K562 (cell line): Measurements from ENCODE around the gene PHYHIPL. TPM values are rescaled to one million over a fixed set of nuclear protein-coding genes. Genes with fewer than 3 reads are reported as not detected.

ENCODE experiments used
- CEBPG ChIP-seq, 3 experiments: fragments of 200-800 bp in 1 of 3; sonication (Bioruptor generic) in 1 of 3; sonication (generic) in 1 of 3; formaldehyde crosslinking in 1 of 3; IDR thresholded peaks in 2 of 3; conservative IDR thresholded peaks in 1 of 3; 2 replicates each; pipeline versions ENCODE4 v1.6.1 to v1.8.0; 2016 to 2022; ENCODE audit warnings: missing compliant biosample characterization in 2 of 3, missing genetic modification characterization in 2 of 3, mild to moderate bottlenecking in 1 of 3, missing genetic modification reagents in 1 of 3
- MGA ChIP-seq: fragments of 450-650 bp; IDR thresholded peaks from 2 replicates; pipeline ENCODE4 v1.6.1; 2016; ENCODE audit warnings: mild to moderate bottlenecking, moderate library complexity
- RBFOX2 ChIP-seq: fragments of 200-400 bp; formaldehyde crosslinking; IDR thresholded peaks from 2 replicates; pipeline ENCODE4 v1.6.1; 2017; ENCODE audit warnings: low read depth, mild to moderate bottlenecking, low read length, moderate library complexity
- U2AF1 ChIP-seq: fragments of 200-400 bp; formaldehyde crosslinking; optimal IDR thresholded peaks from 2 replicates; pipeline ENCODE3; 2017; ENCODE audit warnings: mild to moderate bottlenecking, low read depth, low read length, moderate library complexity
- ZNF217 ChIP-seq: sonication (generic); formaldehyde crosslinking; IDR thresholded peaks from 2 replicates; pipeline ENCODE4 v1.8.0; 2022; ENCODE audit warnings: mild to moderate bottlenecking, missing genetic modification reagents
- ZNF644 ChIP-seq: fragments of 200-800 bp; sonication (Bioruptor generic); IDR thresholded peaks from 2 replicates; pipeline ENCODE4 v1.6.1; 2016; ENCODE audit warnings: low read depth, missing genetic modification characterization, missing compliant biosample characterization
- polyA plus RNA-seq, 8 experiments: library from polyadenylated mRNA; depleted of rRNA in 4 of 8; stranded (reverse) in 5 of 8; unstranded in 3 of 8; fragments of >200 nt; fragmentation: Nextera tagmentation in 2 of 8; fragmentation: Illumina TruSeq in 1 of 8; extraction: Ambion mirVana in 2 of 8; extraction: Trizol in 1 of 8; gene quantifications; 2 replicates each; pipeline versions ENCODE4 v1.2.1 to v1.2.3, GENCODE V29; 2011 to 2014; ENCODE audit warnings: inconsistent platforms in 1 of 8, missing spikeins in 1 of 8
- total RNA-seq, 7 experiments: library from RNA; depleted of rRNA in 6 of 7; stranded (reverse); fragments of >200 nt in 6 of 7; fragmentation: Illumina TruSeq in 2 of 7; extraction: Trizol in 2 of 7; gene quantifications; 2 replicates each; pipeline versions ENCODE4 v1.2.1 to v1.2.3, GENCODE V29; 2011 to 2021; ENCODE audit warnings: low replicate concordance in 1 of 7
- TF ChIP-seq, protein P1 (sequence below): fragments of 450-650 bp; IDR thresholded peaks from 2 replicates; pipeline ENCODE4 v1.6.1; 2016; ENCODE audit warnings: mild to moderate bottlenecking

PHYHIPL gene
- total and polyA plus RNA-seq, 9 of the 15 experiments (the other 6 are each of a cell fraction or from before 2014, with no cell fraction given) = not detected

- no peak for TF ChIP-seq MGA
- TF ChIP-seq CEBPG (CRISPR knock-in tag; IDR thresholded peaks at IDR 0.05) = no peak
- no peak for TF ChIP-seq CEBPG (tag; conservative IDR thresholded peaks at IDR 0.05 in 1 of 2, IDR thresholded peaks at IDR 0.05 in 1 of 2)
- TF ChIP-seq ZNF217 (CRISPR knock-in tag) = no peak
- TF ChIP-seq, protein P1, sequence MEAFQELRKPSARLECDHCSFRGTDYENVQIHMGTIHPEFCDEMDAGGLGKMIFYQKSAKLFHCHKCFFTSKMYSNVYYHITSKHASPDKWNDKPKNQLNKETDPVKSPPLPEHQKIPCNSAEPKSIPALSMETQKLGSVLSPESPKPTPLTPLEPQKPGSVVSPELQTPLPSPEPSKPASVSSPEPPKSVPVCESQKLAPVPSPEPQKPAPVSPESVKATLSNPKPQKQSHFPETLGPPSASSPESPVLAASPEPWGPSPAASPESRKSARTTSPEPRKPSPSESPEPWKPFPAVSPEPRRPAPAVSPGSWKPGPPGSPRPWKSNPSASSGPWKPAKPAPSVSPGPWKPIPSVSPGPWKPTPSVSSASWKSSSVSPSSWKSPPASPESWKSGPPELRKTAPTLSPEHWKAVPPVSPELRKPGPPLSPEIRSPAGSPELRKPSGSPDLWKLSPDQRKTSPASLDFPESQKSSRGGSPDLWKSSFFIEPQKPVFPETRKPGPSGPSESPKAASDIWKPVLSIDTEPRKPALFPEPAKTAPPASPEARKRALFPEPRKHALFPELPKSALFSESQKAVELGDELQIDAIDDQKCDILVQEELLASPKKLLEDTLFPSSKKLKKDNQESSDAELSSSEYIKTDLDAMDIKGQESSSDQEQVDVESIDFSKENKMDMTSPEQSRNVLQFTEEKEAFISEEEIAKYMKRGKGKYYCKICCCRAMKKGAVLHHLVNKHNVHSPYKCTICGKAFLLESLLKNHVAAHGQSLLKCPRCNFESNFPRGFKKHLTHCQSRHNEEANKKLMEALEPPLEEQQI = no peak
- no peak for TF ChIP-seq RBFOX2
- TF ChIP-seq U2AF1 = no peak
- no peak for TF ChIP-seq ZNF644 (tag)
Measured at GRCh38 chr10:59252491-59252890, 76.0 kb downstream of the PHYHIPL start (continued).
